GM21529 (cell line): Measurements from ENCODE around the gene C2CD3.
"Not testable (repeated sequence)": the region's sequence is repeated elsewhere in the genome, so short reads cannot be mapped to it uniquely, and the experiment has no call there.

Experiments used
- ATAC-seq: cut with Tn5 transposase; IDR thresholded peaks from one replicate; pipeline ENCODE4 v1.9.1; 2021; ENCODE audit not compliant: unreplicated experiment

The C2CD3 gene

GRCh38 chr11:74004759-74005615 is 165.8 kb downstream of the C2CD3 start:
- ATAC-seq = no peak

GRCh38 chr11:74004046-74004695 is 166.6 kb downstream of the C2CD3 start:
- no peak for ATAC-seq

GRCh38 chr11:74002832-74003231 is 168.0 kb downstream of the C2CD3 start:
- no peak for ATAC-seq

GRCh38 chr11:74001822-74002286 is 168.9 kb downstream of the C2CD3 start:
- no peak for ATAC-seq

GRCh38 chr11:74000307-74001133 is 170.3 kb downstream of the C2CD3 start:
- no peak for ATAC-seq

GRCh38 chr11:73999581-74000306 is 171.1 kb downstream of the C2CD3 start:
- ATAC-seq = no peak

- no peak for ATAC-seq
These were observed 171.8 kb downstream of the C2CD3 start for GRCh38 chr11:73998846-73999575.

GRCh38 chr11:73997120-73997770 is 173.6 kb downstream of the C2CD3 start:
- no peak for ATAC-seq

- ATAC-seq = no peak
These were observed 174.5 kb downstream of the C2CD3 start for GRCh38 chr11:73996161-73996747.

GRCh38 chr11:73995731-73996130 is 175.1 kb downstream of the C2CD3 start:
- ATAC-seq = peak; percentile 54

GRCh38 chr11:73995247-73995646 is 175.6 kb downstream of the C2CD3 start:
- ATAC-seq = no peak

GRCh38 chr11:73991471-73992006 is 179.3 kb downstream of the C2CD3 start:
- peak; percentile 51 for ATAC-seq

GRCh38 chr11:73990730-73991129 is 180.1 kb downstream of the C2CD3 start:
- no peak for ATAC-seq

GRCh38 chr11:73989156-73989555 is 181.6 kb downstream of the C2CD3 start:
- no peak for ATAC-seq

- no peak for ATAC-seq
These were observed 182.6 kb downstream of the C2CD3 start for GRCh38 chr11:73988227-73988626.

GRCh38 chr11:73985661-73986060 is 185.1 kb downstream of the C2CD3 start:
- not testable (repeated sequence) for ATAC-seq

- ATAC-seq = no peak
These were observed 186.9 kb downstream of the C2CD3 start for GRCh38 chr11:73983741-73984538.
